Measurements from ENCODE around the gene LAMC2. TPM values are rescaled to one million over a fixed set of nuclear protein-coding genes. Genes with fewer than 3 reads are reported as not detected.

The LAMC2 gene
- total and polyA plus RNA-seq, 2 of the 13 experiments (the other 11 are each of a cell fraction or from before 2014, with no cell fraction given): 0.03 TPM; not detected in 1

DNA sequence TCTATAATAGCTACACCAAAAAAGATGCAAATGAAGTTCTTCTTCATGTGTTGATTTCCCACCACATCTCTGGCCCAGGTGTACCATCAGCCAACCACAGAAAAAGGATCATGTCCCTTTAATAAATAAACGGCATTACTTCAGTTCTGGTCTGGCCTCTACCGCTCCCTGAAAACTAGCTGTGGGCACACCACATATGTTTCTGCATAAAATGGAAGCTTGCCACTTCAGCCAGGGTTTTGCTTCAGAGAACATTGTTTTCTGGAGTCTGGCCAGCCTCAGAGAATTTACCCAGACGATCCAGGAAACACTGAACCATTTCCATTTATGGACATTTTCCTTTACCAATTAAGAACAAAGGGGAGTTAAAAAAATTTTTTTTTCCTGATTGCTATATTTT lies 5.8 kb upstream of the LAMC2 start:
- in situ Hi-C loops (cut with HindIII; ENCODE audit: extremely low pct_ligation_motif_present, low pct_unique_long_range_greater_than_20kb): no loop called here
- WGBS (ENCODE audit: low lambda C conversion rate): 3% methylated on average over 3 of the region's 3 CpGs
- BruUV-seq (replicated peaks): no TSS peak
- H3K36me3 ChIP-seq (replicated peaks in 1 of 2; ENCODE audit: control insufficient read depth in 1 of 2, insufficient read depth in 2 of 2, low read length in 2 of 2): no peaks in the 10 kb centered on the region
- no peak overlapping the region for H3K27ac ChIP-seq (ENCODE audit: extremely low read length, insufficient read depth, low read length)
- no peaks in the 10 kb centered on the region for H3K79me2 ChIP-seq (ENCODE audit: insufficient read depth, low read length)
- H3K4me2 ChIP-seq (ENCODE audit: low read depth, low read length): no peak overlapping the region
- H2AFZ ChIP-seq (ENCODE audit: low read length): no peak overlapping the region
- H3K4me1 ChIP-seq (ENCODE audit: insufficient read depth, low read length): no peaks in the 10 kb centered on the region
- H3K9ac ChIP-seq (ENCODE audit: insufficient read depth, low read depth, low read length): no peak overlapping the region
- intact Hi-C loops (cut with micrococcal nuclease; ENCODE audit: unreplicated experiment): no loop called here
- POLR2A ChIA-PET: no interaction called here
- FAIRE-seq (no peak), DNase-seq (ENCODE audit: low spot score) (no peak), ATAC-seq (no peak)
- TF ChIP-seq HNRNPL (IDR thresholded peaks at IDR 0.05; ENCODE audit: low read depth, low read length) (no peak), NFKB2 (CRISPR knock-in tag; IDR thresholded peaks at IDR 0.05; ENCODE audit: borderline replicate concordance) (no peak), SUZ12 (IDR thresholded peaks at IDR 0.05; ENCODE audit: low read depth, low read length) (no peak), POGZ (CRISPR knock-in tag; IDR thresholded peaks at IDR 0.05) (no peak), NR3C1 (CRISPR knock-in tag; IDR thresholded peaks at IDR 0.05) (no peak), ZFY (CRISPR knock-in tag; IDR thresholded peaks at IDR 0.05) (no peak), HDAC2 (CRISPR knock-in tag; IDR thresholded peaks at IDR 0.05) (no peak), EEA1 (CRISPR knock-in tag; IDR thresholded peaks at IDR 0.05; ENCODE audit: borderline replicate concordance) (no peak), IRX3 (CRISPR knock-in tag; IDR thresholded peaks at IDR 0.05; ENCODE audit: borderline replicate concordance, low read depth) (no peak), MYC (CRISPR knock-in tag; IDR thresholded peaks at IDR 0.05; ENCODE audit: borderline replicate concordance) (no peak), ZNF10 (CRISPR knock-in tag; IDR thresholded peaks at IDR 0.05; ENCODE audit: borderline replicate concordance, low read depth) (no peak)
- CTCF ChIA-PET (ENCODE audit: low intra/inter-chr PET ratio, low total read pairs): no interaction called here
- no peaks in the 10 kb centered on the region for H3K9me3 ChIP-seq (ENCODE audit: low read length)
- H4K20me1 ChIP-seq (ENCODE audit: insufficient read depth, low read length): no peaks in the 10 kb centered on the region
- H3K27me3 ChIP-seq (ENCODE audit: control insufficient read depth in 1 of 2, insufficient read depth in 2 of 2, low read length in 2 of 2): no peaks in the 10 kb centered on the region
- H3K4me3 ChIP-seq (replicated peaks in 1 of 3; ENCODE audit: insufficient read depth in 1 of 3, low read depth in 2 of 3, low read length in 3 of 3): no peak overlapping the region

DNA sequence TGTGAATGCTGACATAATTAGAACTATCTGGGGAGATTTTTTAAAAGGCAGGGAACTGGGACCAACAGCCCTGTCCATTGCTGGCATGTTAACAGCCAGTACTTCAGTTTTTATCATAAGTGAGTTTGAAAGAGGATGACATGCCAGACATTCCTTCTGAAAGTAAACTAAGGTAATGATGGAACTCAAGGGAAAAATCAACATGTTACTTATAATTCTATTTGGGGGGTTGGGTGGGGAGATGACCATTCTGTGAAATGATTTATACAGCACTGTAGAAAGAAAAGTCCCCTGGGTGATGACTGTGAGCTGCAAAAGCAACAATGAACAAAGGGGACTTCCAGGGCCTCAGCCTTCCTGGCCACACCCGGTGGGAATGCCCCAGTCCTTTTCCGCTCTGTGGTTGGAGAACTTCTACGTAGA lies 5.4 kb upstream of the LAMC2 start:
- intact Hi-C loops (cut with micrococcal nuclease; ENCODE audit: unreplicated experiment) (no loop called here), in situ Hi-C loops (cut with HindIII; ENCODE audit: extremely low pct_ligation_motif_present, low pct_unique_long_range_greater_than_20kb) (no loop called here)
- no peak for ATAC-seq
- no peaks in the 10 kb centered on the region for H3K9me3 ChIP-seq (ENCODE audit: low read length)
- ChIA-PET CTCF (ENCODE audit: low intra/inter-chr PET ratio, low total read pairs) (no interaction called here), POLR2A (interaction anchor here (1.1 kb wide), 1 partner anchor 41 kb away, joined by 3 read pairs; no protein-coding TSS in a partner anchor)
- no peaks in the 10 kb centered on the region for H3K79me2 ChIP-seq (ENCODE audit: insufficient read depth, low read length)
- H2AFZ ChIP-seq (ENCODE audit: low read length): no peak overlapping the region
- BruUV-seq (replicated peaks): no TSS peak
- no peak overlapping the region for H3K4me3 ChIP-seq (replicated peaks in 1 of 3; ENCODE audit: insufficient read depth in 1 of 3, low read depth in 2 of 3, low read length in 3 of 3)
- no peak overlapping the region for H3K4me2 ChIP-seq (ENCODE audit: low read depth, low read length)
- no peaks in the 10 kb centered on the region for H3K36me3 ChIP-seq (replicated peaks in 1 of 2; ENCODE audit: control insufficient read depth in 1 of 2, insufficient read depth in 2 of 2, low read length in 2 of 2)
- no peak overlapping the region for H3K9ac ChIP-seq (ENCODE audit: insufficient read depth, low read depth, low read length)
- WGBS (ENCODE audit: low lambda C conversion rate): 54% methylated on average over 3 of the region's 3 CpGs
- H3K27ac ChIP-seq (ENCODE audit: extremely low read length, insufficient read depth, low read length): no peak overlapping the region
- no peak for DNase-seq (ENCODE audit: low spot score)
- no peaks in the 10 kb centered on the region for H3K4me1 ChIP-seq (ENCODE audit: insufficient read depth, low read length)
- FAIRE-seq: no peak
- H4K20me1 ChIP-seq (ENCODE audit: insufficient read depth, low read length): no peaks in the 10 kb centered on the region
- H3K27me3 ChIP-seq (ENCODE audit: control insufficient read depth in 1 of 2, insufficient read depth in 2 of 2, low read length in 2 of 2): no peaks in the 10 kb centered on the region
- TF ChIP-seq ZNF274 (CRISPR knock-in tag; IDR thresholded peaks at IDR 0.05) (no peak), ZNF232 (CRISPR knock-in tag; IDR thresholded peaks at IDR 0.05; ENCODE audit: borderline replicate concordance) (no peak), ZBTB21 (CRISPR knock-in tag; IDR thresholded peaks at IDR 0.05) (no peak), NFE2 (CRISPR knock-in tag; IDR thresholded peaks at IDR 0.05) (no peak), NR3C1 (CRISPR knock-in tag; IDR thresholded peaks at IDR 0.05) (no peak), ZSCAN30 (CRISPR knock-in tag; IDR thresholded peaks at IDR 0.05) (no peak)
- TF ChIP-seq, protein P1, sequence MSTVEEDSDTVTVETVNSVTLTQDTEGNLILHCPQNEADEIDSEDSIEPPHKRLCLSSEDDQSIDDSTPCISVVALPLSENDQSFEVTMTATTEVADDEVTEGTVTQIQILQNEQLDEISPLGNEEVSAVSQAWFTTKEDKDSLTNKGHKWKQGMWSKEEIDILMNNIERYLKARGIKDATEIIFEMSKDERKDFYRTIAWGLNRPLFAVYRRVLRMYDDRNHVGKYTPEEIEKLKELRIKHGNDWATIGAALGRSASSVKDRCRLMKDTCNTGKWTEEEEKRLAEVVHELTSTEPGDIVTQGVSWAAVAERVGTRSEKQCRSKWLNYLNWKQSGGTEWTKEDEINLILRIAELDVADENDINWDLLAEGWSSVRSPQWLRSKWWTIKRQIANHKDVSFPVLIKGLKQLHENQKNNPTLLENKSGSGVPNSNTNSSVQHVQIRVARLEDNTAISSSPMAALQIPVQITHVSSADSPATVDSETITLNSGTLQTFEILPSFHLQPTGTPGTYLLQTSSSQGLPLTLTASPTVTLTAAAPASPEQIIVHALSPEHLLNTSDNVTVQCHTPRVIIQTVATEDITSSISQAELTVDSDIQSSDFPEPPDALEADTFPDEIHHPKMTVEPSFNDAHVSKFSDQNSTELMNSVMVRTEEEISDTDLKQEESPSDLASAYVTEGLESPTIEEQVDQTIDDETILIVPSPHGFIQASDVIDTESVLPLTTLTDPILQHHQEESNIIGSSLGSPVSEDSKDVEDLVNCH (CRISPR knock-in tag; IDR thresholded peaks at IDR 0.05): no peak
- TF ChIP-seq, protein P2, sequence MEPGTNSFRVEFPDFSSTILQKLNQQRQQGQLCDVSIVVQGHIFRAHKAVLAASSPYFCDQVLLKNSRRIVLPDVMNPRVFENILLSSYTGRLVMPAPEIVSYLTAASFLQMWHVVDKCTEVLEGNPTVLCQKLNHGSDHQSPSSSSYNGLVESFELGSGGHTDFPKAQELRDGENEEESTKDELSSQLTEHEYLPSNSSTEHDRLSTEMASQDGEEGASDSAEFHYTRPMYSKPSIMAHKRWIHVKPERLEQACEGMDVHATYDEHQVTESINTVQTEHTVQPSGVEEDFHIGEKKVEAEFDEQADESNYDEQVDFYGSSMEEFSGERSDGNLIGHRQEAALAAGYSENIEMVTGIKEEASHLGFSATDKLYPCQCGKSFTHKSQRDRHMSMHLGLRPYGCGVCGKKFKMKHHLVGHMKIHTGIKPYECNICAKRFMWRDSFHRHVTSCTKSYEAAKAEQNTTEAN (CRISPR knock-in tag; conservative IDR thresholded peaks at IDR 0.05): no peak
